Measurements from ENCODE around the gene NKAIN4. TPM values are rescaled to one million over a fixed set of nuclear protein-coding genes. Genes with fewer than 3 reads are reported as not detected.

NKAIN4 gene
- total and polyA plus RNA-seq, 2 experiments from 2014 or later, result 12.6 to 13.2 TPM

DNA sequence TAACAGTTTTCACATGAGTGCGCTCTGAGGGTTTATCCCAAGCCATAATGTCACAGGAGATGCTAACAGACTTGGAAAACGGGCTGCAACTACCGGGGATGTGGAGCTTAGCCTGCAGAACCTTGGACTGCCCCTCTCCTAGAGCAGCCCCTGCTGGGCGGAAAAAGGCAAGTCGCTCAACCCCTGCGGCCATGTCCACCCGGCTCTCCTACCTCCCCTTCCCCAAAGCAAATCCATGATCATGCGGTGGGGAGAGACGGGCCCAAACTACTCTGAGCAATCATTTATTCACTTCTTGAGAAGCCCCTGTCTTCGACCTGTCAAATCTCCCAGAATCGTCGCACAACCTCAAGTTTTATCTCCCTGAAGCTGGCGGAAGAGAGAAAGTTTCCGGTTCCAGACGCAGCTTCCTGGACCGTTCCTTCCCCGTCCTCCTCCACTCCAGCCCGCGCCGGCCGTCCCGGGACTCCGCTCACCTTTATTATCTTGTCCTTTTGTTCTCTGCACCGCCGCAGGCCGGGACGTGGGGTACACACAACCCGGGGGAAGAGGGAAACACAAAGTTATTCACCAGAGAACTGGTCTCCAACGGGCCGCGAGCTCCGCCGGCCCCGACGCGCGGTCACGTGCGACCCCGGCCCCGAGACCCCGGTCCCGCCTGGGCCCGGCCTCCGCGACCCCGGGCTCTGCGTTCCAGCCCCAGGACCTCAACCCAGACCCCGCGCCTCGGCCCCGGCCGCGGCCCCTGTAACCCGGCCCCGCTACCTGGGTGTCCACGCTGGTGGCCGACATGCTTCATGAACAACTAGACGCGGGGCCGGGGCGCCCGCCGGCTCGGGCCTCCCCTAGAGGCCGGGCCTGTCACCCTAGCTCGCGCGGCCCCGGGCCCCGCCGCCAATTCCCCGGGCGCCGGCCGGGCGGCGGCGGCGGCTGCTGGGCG, 38.9 kb downstream of the NKAIN4 start:
- Histone ChIP-seq H3K4me1 (ENCODE audit: insufficient read depth) (peaks cover 15% of the 10 kb centered on the region), H3K79me2 (replicated peaks; ENCODE audit: insufficient read depth) (peaks cover 53% of the 10 kb centered on the region), H2AFZ (peak overlapping the region; percentile 84; the same call in 1 of the 2 replicates), H3K36me3 (ENCODE audit: insufficient read depth) (peaks cover 20% of the 10 kb centered on the region), H4K20me1 (replicated peaks; ENCODE audit: insufficient read depth) (peaks cover 42% of the 10 kb centered on the region), H3K4me3 (peak overlapping the region; percentile 95), H3K27me3 (ENCODE audit: insufficient read depth) (no peaks in the 10 kb centered on the region), H3K9me2 (ENCODE audit: insufficient read depth) (no peaks in the 10 kb centered on the region), H3K27ac (ENCODE audit: low read depth) (0 out of 2 replicates have a peak overlapping the region, but pooled peaks have one; percentile 37), H3F3A (replicated peaks; ENCODE audit: low read depth) (0 out of 2 replicates have a peak, but pooled peaks cover 9% of the 10 kb centered on the region), H3K4me2 (peak overlapping the region; percentile 94)
- peaks cover 47% of the 10 kb centered on the region for H3K36me3 Mint-ChIP-seq (ENCODE audit: low read depth)
- peaks cover 27% of the 10 kb centered on the region for H3K4me1 Mint-ChIP-seq
- ATAC-seq (peak; percentile 55), DNase-seq (ENCODE audit: low spot score) (peak; percentile 78)
- peaks cover 11% of the 10 kb centered on the region for H3K27me3 Mint-ChIP-seq (ENCODE audit: insufficient read depth, low read depth, poor library complexity)
- no peaks in the 10 kb centered on the region for H3K9me3 Mint-ChIP-seq
- H3K27ac Mint-ChIP-seq, result peak overlapping the region; percentile 98
- H3K4me3 Mint-ChIP-seq, result peak overlapping the region; percentile 99
- no peak for TF ChIP-seq EZH2 (IDR thresholded peaks at IDR 0.05; ENCODE audit: low read depth, unreplicated experiment)
- TF ChIP-seq, protein P1, sequence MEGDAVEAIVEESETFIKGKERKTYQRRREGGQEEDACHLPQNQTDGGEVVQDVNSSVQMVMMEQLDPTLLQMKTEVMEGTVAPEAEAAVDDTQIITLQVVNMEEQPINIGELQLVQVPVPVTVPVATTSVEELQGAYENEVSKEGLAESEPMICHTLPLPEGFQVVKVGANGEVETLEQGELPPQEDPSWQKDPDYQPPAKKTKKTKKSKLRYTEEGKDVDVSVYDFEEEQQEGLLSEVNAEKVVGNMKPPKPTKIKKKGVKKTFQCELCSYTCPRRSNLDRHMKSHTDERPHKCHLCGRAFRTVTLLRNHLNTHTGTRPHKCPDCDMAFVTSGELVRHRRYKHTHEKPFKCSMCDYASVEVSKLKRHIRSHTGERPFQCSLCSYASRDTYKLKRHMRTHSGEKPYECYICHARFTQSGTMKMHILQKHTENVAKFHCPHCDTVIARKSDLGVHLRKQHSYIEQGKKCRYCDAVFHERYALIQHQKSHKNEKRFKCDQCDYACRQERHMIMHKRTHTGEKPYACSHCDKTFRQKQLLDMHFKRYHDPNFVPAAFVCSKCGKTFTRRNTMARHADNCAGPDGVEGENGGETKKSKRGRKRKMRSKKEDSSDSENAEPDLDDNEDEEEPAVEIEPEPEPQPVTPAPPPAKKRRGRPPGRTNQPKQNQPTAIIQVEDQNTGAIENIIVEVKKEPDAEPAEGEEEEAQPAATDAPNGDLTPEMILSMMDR (conservative IDR thresholded peaks at IDR 0.05; ENCODE audit: low read depth in 2 of 2), result peak; percentile 46 to 47

DNA sequence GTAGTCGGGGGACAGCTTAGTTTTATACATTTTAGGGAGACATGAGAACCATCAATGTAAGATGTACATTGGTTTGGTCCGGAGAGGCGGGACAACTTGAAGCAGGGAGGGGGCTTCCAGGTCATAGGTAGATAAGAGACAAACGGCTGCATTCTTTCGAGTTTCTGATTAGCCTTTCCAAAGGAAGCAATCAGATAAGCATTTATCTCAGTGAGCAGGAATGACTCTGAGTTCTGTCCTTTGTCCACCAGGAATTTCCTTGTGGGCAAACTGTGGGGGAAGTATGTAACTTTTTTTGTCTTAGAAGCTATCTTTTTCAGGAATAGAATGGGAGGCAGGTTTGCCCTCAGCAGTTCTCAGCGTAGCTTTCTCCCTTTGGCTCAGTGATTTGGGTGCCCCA, 39.7 kb downstream of the NKAIN4 start:
- Mint-ChIP-seq H3K9me3 (no peaks in the 10 kb centered on the region), H3K36me3 (ENCODE audit: low read depth) (peaks cover 56% of the 10 kb centered on the region), H3K4me3 (peak overlapping the region; percentile 99), H3K27ac (no peak overlapping the region), H3K27me3 (ENCODE audit: insufficient read depth, low read depth, poor library complexity) (peaks cover 7% of the 10 kb centered on the region), H3K4me1 (peaks cover 27% of the 10 kb centered on the region)
- Histone ChIP-seq H2AFZ (no peak overlapping the region), H3K36me3 (ENCODE audit: insufficient read depth) (peaks cover 24% of the 10 kb centered on the region), H4K20me1 (replicated peaks; ENCODE audit: insufficient read depth) (peaks cover 50% of the 10 kb centered on the region), H3K4me3 (peak overlapping the region; percentile 95), H3K27ac (ENCODE audit: low read depth) (no peak overlapping the region), H3F3A (replicated peaks; ENCODE audit: low read depth) (peaks cover 13% of the 10 kb centered on the region; the same call in 1 of the 2 replicates), H3K9me2 (ENCODE audit: insufficient read depth) (no peaks in the 10 kb centered on the region), H3K4me1 (ENCODE audit: insufficient read depth) (peaks cover 15% of the 10 kb centered on the region), H3K27me3 (ENCODE audit: insufficient read depth) (no peaks in the 10 kb centered on the region), H3K4me2 (peak overlapping the region; percentile 94), H3K79me2 (replicated peaks; ENCODE audit: insufficient read depth) (peaks cover 61% of the 10 kb centered on the region)
- no peak for DNase-seq (ENCODE audit: low spot score)
- no peak for ATAC-seq
- no peak for TF ChIP-seq NANOG (IDR thresholded peaks at IDR 0.05; ENCODE audit: borderline replicate concordance)
- TF ChIP-seq, protein P2, sequence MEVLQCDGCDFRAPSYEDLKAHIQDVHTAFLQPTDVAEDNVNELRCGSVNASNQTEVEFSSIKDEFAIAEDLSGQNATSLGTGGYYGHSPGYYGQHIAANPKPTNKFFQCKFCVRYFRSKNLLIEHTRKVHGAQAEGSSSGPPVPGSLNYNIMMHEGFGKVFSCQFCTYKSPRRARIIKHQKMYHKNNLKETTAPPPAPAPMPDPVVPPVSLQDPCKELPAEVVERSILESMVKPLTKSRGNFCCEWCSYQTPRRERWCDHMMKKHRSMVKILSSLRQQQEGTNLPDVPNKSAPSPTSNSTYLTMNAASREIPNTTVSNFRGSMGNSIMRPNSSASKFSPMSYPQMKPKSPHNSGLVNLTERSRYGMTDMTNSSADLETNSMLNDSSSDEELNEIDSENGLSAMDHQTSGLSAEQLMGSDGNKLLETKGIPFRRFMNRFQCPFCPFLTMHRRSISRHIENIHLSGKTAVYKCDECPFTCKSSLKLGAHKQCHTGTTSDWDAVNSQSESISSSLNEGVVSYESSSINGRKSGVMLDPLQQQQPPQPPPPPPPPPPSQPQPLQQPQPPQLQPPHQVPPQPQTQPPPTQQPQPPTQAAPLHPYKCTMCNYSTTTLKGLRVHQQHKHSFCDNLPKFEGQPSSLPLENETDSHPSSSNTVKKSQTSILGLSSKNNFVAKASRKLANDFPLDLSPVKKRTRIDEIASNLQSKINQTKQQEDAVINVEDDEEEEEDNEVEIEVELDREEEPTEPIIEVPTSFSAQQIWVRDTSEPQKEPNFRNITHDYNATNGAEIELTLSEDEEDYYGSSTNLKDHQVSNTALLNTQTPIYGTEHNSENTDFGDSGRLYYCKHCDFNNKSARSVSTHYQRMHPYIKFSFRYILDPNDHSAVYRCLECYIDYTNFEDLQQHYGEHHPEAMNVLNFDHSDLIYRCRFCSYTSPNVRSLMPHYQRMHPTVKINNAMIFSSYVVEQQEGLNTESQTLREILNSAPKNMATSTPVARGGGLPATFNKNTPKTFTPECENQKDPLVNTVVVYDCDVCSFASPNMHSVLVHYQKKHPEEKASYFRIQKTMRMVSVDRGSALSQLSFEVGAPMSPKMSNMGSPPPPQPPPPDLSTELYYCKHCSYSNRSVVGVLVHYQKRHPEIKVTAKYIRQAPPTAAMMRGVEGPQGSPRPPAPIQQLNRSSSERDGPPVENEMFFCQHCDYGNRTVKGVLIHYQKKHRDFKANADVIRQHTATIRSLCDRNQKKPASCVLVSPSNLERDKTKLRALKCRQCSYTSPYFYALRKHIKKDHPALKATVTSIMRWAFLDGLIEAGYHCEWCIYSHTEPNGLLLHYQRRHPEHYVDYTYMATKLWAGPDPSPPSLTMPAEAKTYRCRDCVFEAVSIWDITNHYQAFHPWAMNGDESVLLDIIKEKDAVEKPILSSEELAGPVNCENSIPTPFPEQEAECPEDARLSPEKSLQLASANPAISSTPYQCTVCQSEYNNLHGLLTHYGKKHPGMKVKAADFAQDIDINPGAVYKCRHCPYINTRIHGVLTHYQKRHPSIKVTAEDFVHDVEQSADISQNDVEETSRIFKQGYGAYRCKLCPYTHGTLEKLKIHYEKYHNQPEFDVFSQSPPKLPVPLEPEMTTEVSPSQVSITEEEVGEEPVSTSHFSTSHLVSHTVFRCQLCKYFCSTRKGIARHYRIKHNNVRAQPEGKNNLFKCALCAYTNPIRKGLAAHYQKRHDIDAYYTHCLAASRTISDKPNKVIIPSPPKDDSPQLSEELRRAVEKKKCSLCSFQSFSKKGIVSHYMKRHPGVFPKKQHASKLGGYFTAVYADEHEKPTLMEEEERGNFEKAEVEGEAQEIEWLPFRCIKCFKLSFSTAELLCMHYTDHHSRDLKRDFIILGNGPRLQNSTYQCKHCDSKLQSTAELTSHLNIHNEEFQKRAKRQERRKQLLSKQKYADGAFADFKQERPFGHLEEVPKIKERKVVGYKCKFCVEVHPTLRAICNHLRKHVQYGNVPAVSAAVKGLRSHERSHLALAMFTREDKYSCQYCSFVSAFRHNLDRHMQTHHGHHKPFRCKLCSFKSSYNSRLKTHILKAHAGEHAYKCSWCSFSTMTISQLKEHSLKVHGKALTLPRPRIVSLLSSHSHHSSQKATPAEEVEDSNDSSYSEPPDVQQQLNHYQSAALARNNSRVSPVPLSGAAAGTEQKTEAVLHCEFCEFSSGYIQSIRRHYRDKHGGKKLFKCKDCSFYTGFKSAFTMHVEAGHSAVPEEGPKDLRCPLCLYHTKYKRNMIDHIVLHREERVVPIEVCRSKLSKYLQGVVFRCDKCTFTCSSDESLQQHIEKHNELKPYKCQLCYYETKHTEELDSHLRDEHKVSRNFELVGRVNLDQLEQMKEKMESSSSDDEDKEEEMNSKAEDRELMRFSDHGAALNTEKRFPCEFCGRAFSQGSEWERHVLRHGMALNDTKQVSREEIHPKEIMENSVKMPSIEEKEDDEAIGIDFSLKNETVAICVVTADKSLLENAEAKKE (CRISPR knock-in tag; IDR thresholded peaks at IDR 0.05), result no peak
- no peak for TF ChIP-seq EZH2phosphoT487 (IDR thresholded peaks at IDR 0.05; ENCODE audit: unreplicated experiment)
- no peak for TF ChIP-seq POLR2AphosphoS5 (IDR thresholded peaks at IDR 0.05; ENCODE audit: low read depth)
- no peak for TF ChIP-seq ZNF114 (CRISPR knock-in tag; IDR thresholded peaks at IDR 0.05)
- TF ChIP-seq CREB1 (CRISPR knock-in tag; IDR thresholded peaks at IDR 0.05; ENCODE audit: low read depth), result no peak
- TF ChIP-seq ZNF331 (CRISPR knock-in tag; IDR thresholded peaks at IDR 0.05; ENCODE audit: low read depth), result no peak
- no peak for TF ChIP-seq STAT1 (IDR thresholded peaks at IDR 0.05; ENCODE audit: unreplicated experiment)
- no peak for TF ChIP-seq EZH2 (IDR thresholded peaks at IDR 0.05; ENCODE audit: low read depth, unreplicated experiment)
- no peak for TF ChIP-seq JUNB (IDR thresholded peaks at IDR 0.05; ENCODE audit: unreplicated experiment)
- TF ChIP-seq, protein P3, sequence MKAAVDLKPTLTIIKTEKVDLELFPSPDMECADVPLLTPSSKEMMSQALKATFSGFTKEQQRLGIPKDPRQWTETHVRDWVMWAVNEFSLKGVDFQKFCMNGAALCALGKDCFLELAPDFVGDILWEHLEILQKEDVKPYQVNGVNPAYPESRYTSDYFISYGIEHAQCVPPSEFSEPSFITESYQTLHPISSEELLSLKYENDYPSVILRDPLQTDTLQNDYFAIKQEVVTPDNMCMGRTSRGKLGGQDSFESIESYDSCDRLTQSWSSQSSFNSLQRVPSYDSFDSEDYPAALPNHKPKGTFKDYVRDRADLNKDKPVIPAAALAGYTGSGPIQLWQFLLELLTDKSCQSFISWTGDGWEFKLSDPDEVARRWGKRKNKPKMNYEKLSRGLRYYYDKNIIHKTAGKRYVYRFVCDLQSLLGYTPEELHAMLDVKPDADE (IDR thresholded peaks at IDR 0.05), result no peak
